ENCODE results near the gene CRB1. TPM values are rescaled to one million over a fixed set of nuclear protein-coding genes. Genes with fewer than 3 reads are reported as not detected.
A peak's percentile ranks its signal among the peaks of the same experiment; 100 is the strongest.

The CRB1 gene
- total RNA-seq, 1 donor from 2014 or later, result 0.05 TPM

GRCh38 chr1:197393772-197394171, 125.7 kb downstream of the CRB1 start:
- intact Hi-C loops (cut with micrococcal nuclease), result no loop called here

GRCh38 chr1:197394831-197395608, 127.0 kb downstream of the CRB1 start:
- intact Hi-C loops (cut with micrococcal nuclease), result no loop called here
- DNase-seq, result no peak
- peaks cover 3% of the 10 kb centered on the region for H3K9me3 ChIP-seq (replicated peaks)
- no peak overlapping the region for H3K27ac ChIP-seq (replicated peaks)
- H3K4me1 ChIP-seq, result no peaks in the 10 kb centered on the region
- H3K36me3 ChIP-seq, result no peaks in the 10 kb centered on the region
- no peaks in the 10 kb centered on the region for H3K27me3 ChIP-seq (ENCODE audit: low read depth)
- TF ChIP-seq CTCF (IDR thresholded peaks at IDR 0.05; ENCODE audit: borderline replicate concordance), result no peak
- no peak overlapping the region for H3K4me3 ChIP-seq

More at GRCh38 chr1:197393772-197394171, 125.7 kb downstream of the CRB1 start:
- Histone ChIP-seq H3K4me3 (no peak overlapping the region), H3K9me3 (replicated peaks) (no peaks in the 10 kb centered on the region), H3K27me3 (ENCODE audit: low read depth) (no peaks in the 10 kb centered on the region), H3K4me1 (no peaks in the 10 kb centered on the region), H3K27ac (replicated peaks) (no peak overlapping the region), H3K36me3 (no peaks in the 10 kb centered on the region)
- DNase-seq, result no peak
- TF ChIP-seq CTCF (IDR thresholded peaks at IDR 0.05; ENCODE audit: borderline replicate concordance), result no peak

GRCh38 chr1:197397895-197398294, 129.8 kb downstream of the CRB1 start:
- Histone ChIP-seq H3K27ac (replicated peaks) (no peak overlapping the region), H3K4me1 (no peaks in the 10 kb centered on the region), H3K4me3 (no peak overlapping the region), H3K9me3 (replicated peaks) (peaks cover 3% of the 10 kb centered on the region), H3K36me3 (no peaks in the 10 kb centered on the region), H3K27me3 (ENCODE audit: low read depth) (no peaks in the 10 kb centered on the region)
- no peak for TF ChIP-seq CTCF (IDR thresholded peaks at IDR 0.05; ENCODE audit: borderline replicate concordance)
- no peak for DNase-seq
- intact Hi-C loops (cut with micrococcal nuclease), result no loop called here

- Histone ChIP-seq H3K9me3 (replicated peaks) (peaks cover 3% of the 10 kb centered on the region), H3K27me3 (ENCODE audit: low read depth) (no peaks in the 10 kb centered on the region), H3K27ac (replicated peaks) (no peak overlapping the region), H3K4me1 (no peaks in the 10 kb centered on the region), H3K4me3 (no peak overlapping the region), H3K36me3 (no peaks in the 10 kb centered on the region)
- intact Hi-C loops (cut with micrococcal nuclease), result no loop called here
- peak; percentile 34 for TF ChIP-seq CTCF (IDR thresholded peaks at IDR 0.05; ENCODE audit: borderline replicate concordance)
- no peak for DNase-seq
These were observed 131.9 kb downstream of the CRB1 start for GRCh38 chr1:197399755-197400521.

DNA sequence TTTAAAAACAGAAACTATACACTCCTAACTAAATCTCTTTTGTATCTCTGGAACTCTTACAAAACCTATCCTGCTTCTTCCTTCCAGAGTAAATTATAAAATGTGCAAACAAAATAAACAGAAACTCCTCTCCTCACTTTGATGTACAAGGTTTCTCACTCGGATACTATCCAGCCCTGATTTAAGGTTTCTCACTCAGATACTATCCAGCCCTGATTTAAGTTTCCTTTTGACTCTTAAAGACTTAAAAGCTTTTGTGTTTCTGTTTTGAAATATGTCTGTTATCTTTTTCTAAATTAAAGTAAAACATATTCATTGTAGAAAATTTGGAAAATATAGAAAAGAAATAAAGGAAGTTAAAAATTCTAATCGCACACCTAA, 132.5 kb downstream of the CRB1 start:
- Histone ChIP-seq H3K27ac (replicated peaks) (no peak overlapping the region), H3K4me1 (no peaks in the 10 kb centered on the region), H3K36me3 (no peaks in the 10 kb centered on the region), H3K27me3 (ENCODE audit: low read depth) (no peaks in the 10 kb centered on the region), H3K9me3 (replicated peaks) (peaks cover 3% of the 10 kb centered on the region), H3K4me3 (no peak overlapping the region)
- TF ChIP-seq CTCF (IDR thresholded peaks at IDR 0.05; ENCODE audit: borderline replicate concordance), result no peak
- no peak for DNase-seq
- intact Hi-C loops (cut with micrococcal nuclease), result no loop called here

All from left ventricle myocardium inferior (tissue), 1 donor.